NB4 (cell line): ENCODE results near the gene NPTX2.

Experiments
- DNase-seq: peaks from one replicate; pipeline ENCODE4 v3.0.0; 2010; ENCODE audit warnings: low read depth
- H3K4me3 ChIP-seq: one replicate; pipeline ENCODE4 v1.5.1; 2011; ENCODE audit warnings: mild to moderate bottlenecking, low read depth, low read length, moderate library complexity
- CTCF ChIP-seq: IDR thresholded peaks from one replicate; pipeline ENCODE4 v1.5.1; 2012; ENCODE audit warnings: low read depth, low read length
- MAX ChIP-seq: IDR thresholded peaks from 2 replicates; pipeline ENCODE4 v1.6.1; 2011; ENCODE audit warnings: low read depth, low read length
- MYC ChIP-seq: IDR thresholded peaks from 2 replicates; pipeline ENCODE4 v1.6.1; 2011; ENCODE audit warnings: low read depth, low read length
- POLR2A ChIP-seq: IDR thresholded peaks from 2 replicates; pipeline ENCODE4 v1.6.1; 2011; ENCODE audit warnings: mild to moderate bottlenecking; ENCODE audit not compliant: insufficient read length; ENCODE audit errors: extremely low read depth

NPTX2 gene

DNA sequence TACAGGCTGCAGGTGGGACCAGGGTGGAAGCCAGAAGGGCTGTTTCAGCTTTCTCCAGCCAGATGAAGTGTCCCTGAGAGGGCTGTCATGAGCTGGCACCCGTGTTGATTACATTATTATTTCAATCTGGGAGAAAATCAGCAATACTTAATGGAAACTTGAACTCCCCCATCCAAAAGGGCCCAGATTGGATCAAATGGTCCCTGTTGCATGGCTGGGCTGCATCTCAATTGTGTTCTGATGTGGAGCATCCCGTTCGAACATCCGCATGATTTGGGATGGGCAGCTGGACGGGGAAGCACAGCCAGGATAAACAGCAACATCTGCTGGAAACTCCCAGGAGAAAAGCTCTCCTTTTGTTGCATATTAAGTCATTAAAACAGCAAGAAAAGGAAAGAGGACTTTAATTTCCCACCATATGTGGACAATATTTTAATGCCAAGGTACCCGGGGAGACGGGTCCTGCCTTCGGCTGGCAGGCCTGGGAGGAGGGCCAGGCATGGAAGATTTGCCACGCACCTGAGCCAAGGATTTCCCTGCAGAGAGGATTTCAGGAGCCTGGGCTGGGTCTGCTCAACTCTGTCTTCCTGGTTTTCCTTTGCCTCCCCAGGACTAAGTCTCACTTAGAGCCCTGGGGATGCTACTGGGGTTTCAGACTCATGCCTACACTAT lies 52.4 kb downstream of the NPTX2 start:
- TF ChIP-seq CTCF (no peak), POLR2A (no peak), MAX (no peak), MYC (no peak)
- DNase-seq, result no peak
- no peak overlapping the region for H3K4me3 ChIP-seq

DNA sequence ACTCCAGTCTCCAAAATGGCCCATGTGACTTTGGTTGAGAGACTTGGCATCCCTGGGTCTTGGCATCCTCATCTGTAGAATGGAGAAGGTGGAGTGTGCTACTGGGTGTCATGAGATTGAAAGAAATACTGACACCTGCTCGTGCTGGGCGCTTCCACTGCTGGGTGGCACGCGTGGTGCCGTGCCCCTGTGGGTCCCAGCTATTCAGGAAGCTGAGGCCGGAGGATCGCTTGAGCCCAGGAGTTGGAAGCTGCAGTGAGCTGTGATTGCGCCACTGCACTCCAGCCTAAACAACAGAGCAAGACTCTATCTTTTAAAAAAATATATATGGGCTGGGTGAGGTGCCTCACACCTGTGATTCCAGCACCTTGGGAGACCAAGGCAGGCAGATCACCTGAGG lies 53.1 kb downstream of the NPTX2 start:
- TF ChIP-seq MAX, result no peak
- TF ChIP-seq CTCF, result no peak
- TF ChIP-seq POLR2A, result no peak
- no peak for TF ChIP-seq MYC
- H3K4me3 ChIP-seq, result no peak overlapping the region
- DNase-seq, result no peak

DNA sequence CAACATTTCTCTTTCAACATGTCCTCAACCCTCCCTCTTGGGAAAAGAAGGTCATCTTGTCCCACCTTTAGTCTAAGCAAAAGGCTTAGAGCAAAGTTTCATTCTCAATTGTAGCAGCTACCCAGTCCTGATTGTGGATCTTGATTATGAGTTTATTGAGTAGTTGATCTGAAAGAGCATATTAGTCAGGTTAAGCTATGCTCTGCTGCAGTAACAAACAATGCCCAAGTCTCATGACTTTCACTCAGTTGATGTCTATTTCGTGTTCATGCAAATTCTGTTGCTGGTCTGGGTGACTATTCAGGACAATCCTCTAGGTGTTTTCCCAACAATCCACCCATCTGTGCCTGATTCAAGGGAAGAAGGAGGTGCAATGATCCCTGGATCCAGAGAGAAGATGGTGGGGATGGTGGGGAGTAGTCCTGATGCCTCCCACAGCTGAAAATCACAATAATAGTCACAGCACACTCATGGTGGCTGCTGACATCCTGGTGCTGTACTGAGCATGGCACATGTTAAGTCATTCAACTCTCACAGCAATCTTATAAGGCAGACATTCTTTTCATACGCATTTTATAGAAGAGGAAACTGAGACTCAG lies 54.7 kb downstream of the NPTX2 start:
- DNase-seq, result no peak
- H3K4me3 ChIP-seq, result no peak overlapping the region
- TF ChIP-seq CTCF (no peak), MYC (no peak), POLR2A (no peak), MAX (no peak)

GRCh38 chr7:98674461-98674860 lies 57.4 kb downstream of the NPTX2 start:
- no peak overlapping the region for H3K4me3 ChIP-seq
- TF ChIP-seq MAX, result no peak
- no peak for TF ChIP-seq MYC
- no peak for TF ChIP-seq POLR2A
- no peak for TF ChIP-seq CTCF
- no peak for DNase-seq

DNA sequence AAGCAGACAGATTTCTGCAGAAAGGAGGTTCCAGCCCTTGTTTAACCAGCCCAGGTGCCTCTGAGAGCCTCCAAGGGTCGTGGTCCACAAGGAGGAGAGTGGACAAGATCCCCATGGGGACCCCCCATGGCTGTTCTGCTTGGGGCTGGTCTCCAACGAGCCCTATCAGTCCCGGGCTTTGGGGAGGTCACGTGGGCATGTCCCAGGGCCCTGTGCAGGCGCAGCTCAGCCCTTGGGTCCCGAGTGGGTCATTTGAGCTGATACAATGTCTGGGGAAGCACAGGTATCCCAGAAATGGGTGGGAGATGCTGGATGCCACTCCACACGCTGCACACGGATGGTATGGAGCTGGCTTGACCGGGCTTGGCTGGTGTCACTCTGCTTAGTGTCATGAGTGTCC lies 57.8 kb downstream of the NPTX2 start:
- DNase-seq, result no peak
- TF ChIP-seq POLR2A (no peak), CTCF (no peak), MAX (no peak), MYC (no peak)
- no peak overlapping the region for H3K4me3 ChIP-seq

- H3K4me3 ChIP-seq, result no peak overlapping the region
- TF ChIP-seq MYC, result no peak
- no peak for TF ChIP-seq CTCF
- TF ChIP-seq POLR2A, result no peak
- TF ChIP-seq MAX, result no peak
- no peak for DNase-seq
Observed at GRCh38 chr7:98678215-98678614, 61.1 kb downstream of the NPTX2 start.
